GM18505 (cell line): ENCODE data around the gene GRID2.

Source experiments
- ATAC-seq: cut with Tn5 transposase; IDR thresholded peaks from one replicate; pipeline ENCODE4 v1.9.1; 2021; ENCODE audit not compliant: unreplicated experiment
- POLR2A ChIP-seq: IDR thresholded peaks from 4 replicates; pipeline ENCODE4 v1.6.1; 2011; ENCODE audit warnings: borderline replicate concordance; ENCODE audit not compliant: insufficient read depth, insufficient read length; ENCODE audit errors: extremely low read depth

Gene GRID2

DNA sequence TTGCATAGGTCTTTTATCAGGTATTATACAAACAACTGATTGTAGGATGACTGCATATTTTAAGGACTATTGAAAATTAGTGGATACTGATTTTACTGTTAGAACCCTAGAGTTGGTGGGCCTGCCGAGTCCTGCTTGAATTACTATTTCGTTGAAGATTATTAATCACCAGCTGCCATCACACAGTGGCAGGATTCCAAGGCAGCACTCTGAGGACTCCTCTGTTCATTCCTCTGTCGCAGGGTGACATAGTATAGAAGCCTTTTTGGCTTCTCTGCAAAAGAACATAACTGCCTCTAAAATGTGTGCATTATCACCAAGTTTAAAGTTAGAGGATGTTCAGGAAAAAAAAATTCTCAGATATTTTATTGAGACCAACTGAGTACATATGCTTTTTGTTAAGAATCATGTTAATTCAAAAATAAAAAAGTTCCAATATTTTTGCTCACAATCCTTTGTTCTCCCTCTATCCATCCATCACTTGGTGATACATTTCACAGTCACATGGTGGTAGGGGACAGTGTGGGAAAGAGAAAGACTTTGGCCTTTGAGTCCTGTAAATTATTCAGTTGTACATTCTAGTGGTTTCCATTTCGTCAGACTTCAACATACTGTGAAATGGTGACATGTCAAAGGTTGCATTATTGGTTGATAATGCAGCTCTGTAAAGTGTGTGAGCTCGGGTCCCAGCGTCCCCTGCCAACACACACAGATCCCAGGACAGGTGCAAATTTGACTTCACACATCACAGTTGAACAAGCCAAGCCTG, 332.5 kb downstream of the GRID2 start:
- TF ChIP-seq POLR2A, result no peak
- no peak for ATAC-seq

DNA sequence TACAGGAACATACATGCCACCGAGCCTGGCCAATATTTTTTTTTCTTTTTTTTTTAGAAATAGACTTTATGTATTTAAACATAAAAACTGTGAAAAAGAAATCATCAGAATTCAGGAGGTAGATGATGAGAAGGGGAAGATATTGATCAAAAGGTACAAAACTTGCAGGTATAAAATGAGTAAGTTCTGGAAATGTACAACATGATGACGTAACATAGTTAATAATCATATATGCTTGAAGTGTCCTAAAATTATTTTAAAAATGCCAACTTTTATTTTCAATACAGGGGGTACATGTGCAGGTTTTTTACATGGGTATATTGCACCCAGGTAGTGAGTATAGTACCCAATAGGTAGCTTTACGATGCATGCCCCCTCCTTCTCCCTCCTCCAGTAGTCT, 337.6 kb downstream of the GRID2 start:
- TF ChIP-seq POLR2A, result no peak
- ATAC-seq, result no peak

DNA sequence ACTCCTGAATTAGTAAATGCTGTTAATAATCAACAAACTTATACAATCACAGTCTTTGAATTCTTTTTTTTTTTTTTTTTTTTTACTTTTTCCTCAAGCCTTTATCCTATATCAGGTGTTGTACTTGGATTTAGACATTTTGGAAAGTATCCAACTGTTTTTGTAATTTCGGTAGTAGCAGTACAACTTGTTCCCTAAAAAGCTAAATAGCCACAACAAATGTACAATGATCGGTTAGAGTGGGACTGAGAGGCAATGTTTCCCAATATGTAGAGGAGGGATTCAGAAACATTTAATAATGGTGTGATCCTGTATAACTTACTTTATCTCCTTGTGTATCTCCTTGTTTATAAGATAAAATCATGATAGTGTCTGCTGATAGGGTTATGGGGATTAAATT, 343.1 kb downstream of the GRID2 start:
- no peak for ATAC-seq
- TF ChIP-seq POLR2A, result no peak

DNA sequence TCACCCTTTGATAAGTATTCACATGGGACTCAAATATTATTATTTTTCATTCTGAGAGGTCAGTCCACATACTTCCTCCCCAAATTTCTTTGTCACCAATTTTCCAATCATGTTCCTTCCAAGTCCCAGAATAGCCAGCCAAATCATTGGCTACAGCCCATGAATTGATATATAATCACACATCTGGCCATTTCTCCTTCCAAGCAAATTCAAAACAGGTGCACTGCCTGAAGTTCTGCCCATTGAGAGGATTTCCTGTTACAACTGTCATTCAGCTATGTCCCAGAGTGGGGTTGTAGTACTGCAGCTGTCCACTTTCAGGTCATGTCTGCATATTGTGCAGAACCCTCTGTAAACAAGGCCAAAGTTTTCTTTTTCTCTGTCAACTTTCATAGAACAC, 347.8 kb downstream of the GRID2 start:
- no peak for TF ChIP-seq POLR2A
- no peak for ATAC-seq

DNA sequence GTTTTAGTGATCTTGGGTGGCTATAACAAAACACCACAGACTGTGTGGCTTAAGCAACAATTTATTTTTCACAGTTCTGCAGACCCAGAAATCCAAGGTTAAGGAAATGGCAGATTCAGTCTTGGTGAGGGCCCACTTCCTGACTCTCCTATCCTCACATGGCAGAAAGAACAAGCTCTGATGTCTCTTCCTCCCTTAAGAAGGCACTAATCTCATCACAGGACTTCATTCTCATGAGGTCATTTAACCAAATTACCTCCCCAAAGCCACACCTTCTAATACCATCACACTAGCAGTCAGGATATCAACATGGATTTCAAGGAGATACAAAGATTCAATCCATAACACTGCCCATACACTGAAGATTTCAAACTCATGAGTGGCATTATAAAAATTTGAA, 350.3 kb downstream of the GRID2 start:
- ATAC-seq, result no peak
- TF ChIP-seq POLR2A, result no peak

DNA sequence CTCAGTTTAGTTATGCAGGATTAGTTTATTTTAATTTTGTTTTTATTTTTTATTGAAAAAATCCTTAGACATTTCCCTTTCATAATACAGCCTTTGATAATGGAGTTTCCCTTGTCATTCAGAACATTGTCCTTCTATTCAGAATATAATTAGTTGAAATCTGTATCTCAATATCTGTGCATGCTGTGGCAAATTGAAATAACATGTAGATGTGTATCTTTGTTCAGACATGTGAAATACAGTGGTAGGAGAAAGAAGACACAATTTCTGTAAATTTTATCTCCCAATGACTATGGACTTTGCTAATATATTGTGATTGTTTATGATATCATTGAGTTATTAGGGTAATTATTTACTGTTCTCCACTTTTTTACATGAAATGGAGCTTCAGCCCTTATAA, 353.9 kb downstream of the GRID2 start:
- no peak for ATAC-seq
- no peak for TF ChIP-seq POLR2A

DNA sequence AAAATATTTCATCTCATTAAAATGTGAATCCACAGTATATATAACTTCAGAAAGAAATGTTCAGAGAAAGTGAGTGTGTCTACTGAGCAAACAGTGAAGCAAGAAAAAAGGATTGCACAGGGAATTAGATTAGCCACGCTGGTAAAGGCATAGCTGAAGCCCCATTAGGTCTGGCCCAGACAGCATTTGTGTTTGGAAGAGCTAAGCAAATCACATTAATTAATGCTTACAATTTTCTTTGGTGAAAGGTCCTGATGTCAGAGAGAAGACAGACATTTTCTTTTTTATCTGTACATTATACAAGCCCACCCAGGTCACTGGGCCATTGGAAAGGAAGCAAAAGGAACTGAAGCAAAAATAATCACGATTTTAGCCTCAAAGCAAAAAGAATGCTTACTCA, 354.6 kb downstream of the GRID2 start:
- no peak for TF ChIP-seq POLR2A
- no peak for ATAC-seq

DNA sequence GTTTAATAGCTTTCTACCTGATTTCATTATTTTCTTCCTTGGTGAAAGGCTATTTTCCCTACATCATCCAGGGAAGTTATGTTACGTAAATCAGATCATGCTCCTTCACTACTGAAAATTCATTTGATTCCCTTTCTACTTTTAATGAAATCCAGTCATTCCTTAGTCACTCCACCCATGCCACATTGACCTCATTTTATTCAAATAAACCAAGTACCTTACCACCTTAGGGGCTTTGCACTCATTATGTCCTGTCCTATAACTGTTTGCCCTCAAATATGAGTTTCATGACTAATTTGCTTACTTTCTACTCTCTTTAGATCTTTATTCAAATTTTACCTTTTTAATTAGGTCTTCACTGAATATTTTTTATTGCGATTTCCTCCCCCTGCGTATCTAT, 374.0 kb downstream of the GRID2 start:
- no peak for TF ChIP-seq POLR2A
- ATAC-seq, result no peak

DNA sequence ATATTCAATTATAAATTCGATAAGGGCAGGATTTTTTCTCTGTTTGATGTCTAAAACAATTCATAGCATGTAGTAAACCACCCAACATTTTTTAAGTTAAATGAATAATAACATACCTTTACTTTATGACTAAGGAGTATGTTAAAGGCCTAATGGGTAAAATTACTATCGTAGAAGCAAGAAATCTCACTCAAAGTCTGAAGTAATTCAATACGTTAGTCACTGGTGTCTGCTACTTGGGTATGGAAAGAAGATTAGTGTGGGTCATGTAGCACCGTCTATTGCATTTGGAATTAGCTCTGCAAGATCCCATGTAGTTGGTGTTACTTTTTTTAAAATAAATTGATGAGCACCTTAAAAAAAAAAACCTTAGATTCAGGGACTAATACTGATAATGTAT, 374.5 kb downstream of the GRID2 start:
- ATAC-seq, result no peak
- no peak for TF ChIP-seq POLR2A

DNA sequence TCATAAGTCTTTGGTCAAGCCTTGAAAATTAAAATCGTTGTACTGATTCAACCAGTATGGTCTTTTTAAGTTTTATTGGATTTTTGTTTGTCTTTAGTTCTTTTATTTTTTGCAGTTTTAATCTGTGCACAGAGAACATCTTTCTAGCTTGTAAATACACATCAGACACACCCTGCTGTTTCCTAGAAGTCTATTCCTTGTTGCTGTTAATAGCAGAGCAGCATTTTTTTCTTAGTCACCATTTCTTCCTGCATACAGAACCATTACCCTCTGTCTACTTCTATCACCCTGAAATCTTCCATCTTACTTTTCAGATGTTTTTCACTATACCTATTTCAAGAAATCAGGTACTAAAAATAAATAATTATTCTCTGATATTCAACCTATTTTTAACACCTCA, 375.4 kb downstream of the GRID2 start:
- no peak for TF ChIP-seq POLR2A
- ATAC-seq, result no peak

DNA sequence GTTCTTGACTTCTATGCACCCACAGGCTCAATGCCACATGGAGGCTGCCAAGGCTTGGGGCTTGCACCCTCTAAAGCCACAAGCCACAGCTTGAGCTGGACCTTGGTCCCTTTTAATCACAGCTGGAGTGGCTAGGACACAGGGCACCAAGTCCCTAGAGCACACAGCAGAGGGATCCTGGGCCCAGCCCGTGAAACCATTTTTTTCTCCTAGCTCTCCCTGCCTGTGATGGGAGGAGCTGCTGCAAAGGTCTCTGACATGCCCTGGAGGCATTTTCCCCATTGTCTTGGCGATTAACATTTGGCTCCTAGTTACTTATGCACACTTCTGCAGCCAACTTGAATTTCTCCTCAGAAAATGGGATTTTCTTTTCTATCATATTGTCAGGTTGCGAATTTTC, 410.9 kb downstream of the GRID2 start:
- no peak for TF ChIP-seq POLR2A
- no peak for ATAC-seq

DNA sequence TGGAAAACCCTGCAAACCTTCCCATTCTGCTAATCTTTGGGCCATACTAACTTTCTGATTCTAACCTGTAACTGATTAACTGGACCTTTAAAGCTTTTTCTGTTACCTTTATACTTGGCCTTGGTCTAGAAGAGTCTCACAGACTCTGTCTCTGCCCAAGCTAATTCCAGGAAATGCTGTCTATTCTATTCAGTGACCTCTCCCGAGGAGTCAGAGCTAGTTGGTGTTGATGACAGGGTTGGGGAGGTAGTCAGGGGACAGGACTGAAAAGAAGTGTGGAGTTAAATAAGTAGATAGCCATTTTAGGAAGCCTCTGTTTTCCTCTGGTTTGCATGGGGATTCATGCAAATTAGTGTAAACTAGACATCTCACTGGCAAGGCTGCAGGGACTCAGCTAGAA, 429.5 kb downstream of the GRID2 start:
- ATAC-seq, result no peak
- TF ChIP-seq POLR2A, result no peak

DNA sequence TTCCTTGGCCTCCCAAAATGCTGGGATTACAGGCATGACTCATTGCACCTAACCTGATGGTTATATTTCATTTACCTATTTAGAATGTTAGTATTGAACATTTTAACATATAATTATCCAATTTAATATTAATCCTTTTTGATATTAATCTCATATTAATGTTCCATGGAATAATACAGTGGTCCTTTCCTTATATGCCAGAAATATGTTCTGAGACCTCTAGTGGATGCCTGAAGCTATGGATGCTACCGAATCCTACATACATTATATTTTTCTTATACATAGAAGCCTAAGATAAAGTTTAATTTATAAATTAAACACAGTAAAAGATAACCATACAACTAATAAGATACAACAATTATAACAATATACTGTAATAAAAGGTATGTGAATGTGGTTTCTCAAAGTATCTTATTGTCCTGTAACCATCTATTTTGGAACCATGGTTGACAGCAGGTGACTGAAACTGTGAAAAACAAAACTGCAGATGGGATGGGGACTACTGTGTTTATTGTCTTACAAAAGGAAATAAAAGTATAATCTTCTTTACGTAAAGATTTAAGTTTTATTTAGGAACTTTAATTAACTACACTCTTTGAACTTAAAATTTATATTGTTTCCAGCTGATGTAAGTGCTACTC, 431.4 kb downstream of the GRID2 start:
- TF ChIP-seq POLR2A, result no peak
- ATAC-seq, result no peak

DNA sequence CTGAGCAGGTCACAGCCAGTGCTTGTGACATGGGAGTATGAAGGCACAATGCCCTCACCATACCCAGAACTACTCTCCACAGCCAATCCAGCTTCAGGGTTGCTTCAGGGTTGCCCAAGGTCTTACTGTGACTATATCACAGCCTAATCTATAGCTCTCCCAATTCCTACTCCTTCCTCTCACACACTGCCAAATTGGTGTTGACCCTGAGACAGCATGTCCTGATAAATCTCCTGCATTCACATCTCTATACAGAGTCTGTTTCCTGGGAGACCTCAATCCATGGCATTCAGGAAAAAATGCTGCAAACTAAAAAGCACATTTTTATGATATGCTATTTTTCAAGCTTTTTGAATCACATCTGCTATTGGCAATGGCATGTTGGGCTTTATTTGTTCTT, 456.7 kb downstream of the GRID2 start:
- no peak for ATAC-seq
- TF ChIP-seq POLR2A, result no peak

DNA sequence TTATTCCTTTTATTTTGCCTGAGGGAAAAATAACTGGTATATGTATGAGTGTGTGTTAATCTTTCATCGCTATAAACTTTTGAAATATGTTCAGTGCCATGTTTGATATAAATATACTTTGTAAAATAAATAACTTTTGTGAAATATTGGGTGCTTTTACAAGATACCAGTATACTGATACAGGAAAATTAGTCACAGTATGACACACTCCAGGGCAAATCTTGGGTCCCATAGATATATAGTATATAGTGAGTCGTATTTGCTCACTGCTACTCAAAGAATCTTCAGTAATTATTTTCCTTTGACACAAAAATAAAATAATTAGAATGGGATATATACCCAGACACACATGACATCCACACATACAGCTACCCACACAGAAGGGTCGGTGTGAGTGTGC, 472.3 kb downstream of the GRID2 start:
- ATAC-seq, result no peak
- TF ChIP-seq POLR2A, result no peak

DNA sequence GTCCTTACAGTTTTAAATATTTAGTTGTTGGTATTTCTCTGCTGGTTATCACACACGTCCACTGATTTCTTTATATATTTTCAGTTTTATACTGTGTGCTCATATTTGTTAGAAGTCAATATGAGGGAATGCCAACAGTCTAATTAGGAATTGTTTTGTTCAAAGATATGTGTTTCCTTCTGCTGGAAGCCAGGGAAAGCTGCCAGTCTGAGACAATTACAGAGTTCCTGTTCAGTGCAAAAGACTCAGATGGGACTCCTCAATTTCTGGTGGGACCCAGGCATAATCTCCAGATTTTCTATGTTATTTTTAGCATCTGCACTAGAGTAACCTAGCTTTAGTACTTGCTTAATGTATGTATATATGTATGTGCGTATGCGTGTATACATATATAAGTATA, 486.0 kb downstream of the GRID2 start:
- no peak for TF ChIP-seq POLR2A
- no peak for ATAC-seq
